K562 (cell line): Measurements from ENCODE around the gene ING2.

Experiments
- ATF3 ChIP-seq, 2 experiments: fragments of 450-650 bp in 1 of 2; sonication (generic) in 1 of 2; formaldehyde crosslinking in 1 of 2; IDR thresholded peaks in 1 of 2; conservative IDR thresholded peaks in 1 of 2; 2 replicates each; pipeline versions ENCODE4 v1.6.1 to v1.8.1; 2016 to 2023; ENCODE audit warnings: mild to moderate bottlenecking in 2 of 2, moderate library complexity in 2 of 2, inconsistent platforms in 1 of 2, missing genetic modification reagents in 1 of 2
- GABPA ChIP-seq: fragments of 200-800 bp; sonication (Bioruptor generic); conservative IDR thresholded peaks from 2 replicates; pipeline ENCODE4 v1.6.1; 2016; ENCODE audit warnings: low read depth, missing genetic modification characterization, missing compliant biosample characterization
- ZNF274 ChIP-seq: IDR thresholded peaks from 2 replicates; pipeline ENCODE4 v1.6.1; 2011; ENCODE audit warnings: low read depth, mild to moderate bottlenecking, low read length, moderate library complexity, borderline replicate concordance

- TF ChIP-seq ATF3 (IDR thresholded peaks at IDR 0.05) (no peak), ATF3 (CRISPR knock-in tag; conservative IDR thresholded peaks at IDR 0.05) (no peak), ZNF274 (no peak), GABPA (tag) (no peak)
These were observed 54.0 kb downstream of the ING2 start for GRCh38 chr4:183558873-183559272.
